HepG2 (cell line): Measurements from ENCODE around the gene CASKIN1.

Experiments used
- AFF4 ChIP-seq: sonication (generic); formaldehyde crosslinking; IDR thresholded peaks from 2 replicates; pipeline ENCODE4 v1.4.0; 2020; ENCODE audit warnings: missing genetic modification reagents
- CBX5 ChIP-seq: sonication (generic); formaldehyde crosslinking; IDR thresholded peaks from 2 replicates; pipeline ENCODE4 v1.4.0; 2020; ENCODE audit warnings: missing genetic modification reagents, borderline replicate concordance
- CTCF ChIP-seq: sonication (generic); formaldehyde crosslinking; IDR thresholded peaks from 2 replicates; pipeline ENCODE4 v1.5.0; 2020; ENCODE audit warnings: mild to moderate bottlenecking, missing genetic modification reagents, moderate library complexity
- FOXK2 ChIP-seq: fragments of 450-650 bp; IDR thresholded peaks from 2 replicates; pipeline ENCODE4 v1.6.1; 2016
- KDM1A ChIP-seq: IDR thresholded peaks from 2 replicates; pipeline ENCODE4 v1.6.1; 2016; ENCODE audit warnings: missing compliant biosample characterization
- MYNN ChIP-seq: sonication (generic); formaldehyde crosslinking; IDR thresholded peaks from 2 replicates; pipeline ENCODE4 v1.4.0; 2020; ENCODE audit warnings: mild to moderate bottlenecking, low read depth, missing genetic modification reagents
- NFRKB ChIP-seq: fragments of 450-650 bp; IDR thresholded peaks from 2 replicates; pipeline ENCODE4 v1.6.1; 2017
- RAD21 ChIP-seq: fragments of 450-650 bp; formaldehyde crosslinking; IDR thresholded peaks from 2 replicates; pipeline ENCODE4 v1.5.0; 2020; ENCODE audit warnings: mild to moderate bottlenecking
- REPIN1 ChIP-seq: sonication (generic); formaldehyde crosslinking; IDR thresholded peaks from 2 replicates; pipeline ENCODE4 v1.8.0; 2022; ENCODE audit warnings: missing genetic modification reagents, low read depth, mild to moderate bottlenecking, borderline replicate concordance
- RXRA ChIP-seq: sonication (generic); formaldehyde crosslinking; IDR thresholded peaks from 2 replicates; pipeline ENCODE4 v1.5.1; 2020; ENCODE audit warnings: missing genetic modification reagents
- STAT6 ChIP-seq: sonication (generic); formaldehyde crosslinking; IDR thresholded peaks from 2 replicates; pipeline ENCODE4 v1.4.0; 2020; ENCODE audit warnings: missing genetic modification reagents, mild to moderate bottlenecking, borderline replicate concordance
- ZFX ChIP-seq: sonication (generic); formaldehyde crosslinking; IDR thresholded peaks from 2 replicates; pipeline ENCODE4 v1.4.0; 2020; ENCODE audit warnings: mild to moderate bottlenecking, low read depth, missing genetic modification reagents, moderate library complexity
- ZNF160 ChIP-seq: sonication (generic); formaldehyde crosslinking; IDR thresholded peaks from 2 replicates; pipeline ENCODE4 v1.8.0; 2022; ENCODE audit warnings: mild to moderate bottlenecking, inconsistent platforms, missing genetic modification reagents
- ZNF512 ChIP-seq: sonication (generic); formaldehyde crosslinking; IDR thresholded peaks from 2 replicates; pipeline ENCODE4 v1.4.0; 2020; ENCODE audit warnings: mild to moderate bottlenecking, missing genetic modification reagents

DNA sequence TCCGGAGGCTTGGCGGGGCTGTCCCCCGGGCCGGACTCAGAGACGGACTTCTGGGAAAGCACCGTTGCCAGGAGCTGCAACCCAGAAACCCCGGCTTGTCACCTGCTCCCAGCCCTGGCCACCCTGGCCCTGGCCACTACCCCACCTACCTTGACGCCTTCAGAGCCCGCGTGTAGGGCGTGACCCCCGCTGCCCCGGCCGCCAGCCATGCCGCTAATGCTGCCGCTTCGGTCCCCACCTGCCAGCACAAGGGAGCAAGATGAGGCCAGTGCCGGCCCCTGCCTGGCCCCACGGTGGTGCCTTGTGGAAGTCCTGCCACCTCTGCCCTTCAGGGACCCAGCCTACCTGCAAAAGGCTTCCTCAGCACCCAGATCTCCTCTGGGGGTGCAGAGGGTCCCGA lies 11.4 kb downstream of the CASKIN1 start:
- TF ChIP-seq MYNN (CRISPR knock-in tag) (no peak), AFF4 (CRISPR knock-in tag) (no peak), CTCF (CRISPR knock-in tag) (no peak), RAD21 (no peak), STAT6 (CRISPR knock-in tag) (no peak), KDM1A (no peak), ZNF512 (no peak), ZFX (CRISPR knock-in tag) (no peak), CBX5 (CRISPR knock-in tag) (no peak), RXRA (CRISPR knock-in tag) (no peak), ZNF160 (CRISPR knock-in tag) (no peak), FOXK2 (no peak), NFRKB (no peak), REPIN1 (no peak)
